Activated naive CD8-positive, alpha-beta T cell treated with anti-CD3 and anti-CD28 coated beads for 36 hours (primary cell): ENCODE data around the gene COL7A1. TPM values are rescaled to one million over a fixed set of nuclear protein-coding genes. Genes with fewer than 3 reads are reported as not detected.

Experiments
- DNase-seq: peaks from one replicate; pipeline ENCODE4 v3.0.0; 2021
- H3K27ac Mint-ChIP-seq: one replicate; pipeline ENCODE4 v1.8.0; 2022; ENCODE audit warnings: mild to moderate bottlenecking, moderate library complexity, mixed read lengths
- H3K27me3 Mint-ChIP-seq: one replicate; pipeline ENCODE4 v1.8.0; 2022; ENCODE audit warnings: mild to moderate bottlenecking, mixed read lengths
- H3K36me3 Mint-ChIP-seq: one replicate; pipeline ENCODE4 v1.8.0; 2021; ENCODE audit warnings: mild to moderate bottlenecking, mixed read lengths
- H3K4me1 Mint-ChIP-seq: one replicate; pipeline ENCODE4 v1.8.0; 2021; ENCODE audit warnings: mixed read lengths
- H3K4me3 Mint-ChIP-seq: one replicate; pipeline ENCODE4 v1.8.0; 2022; ENCODE audit warnings: mild to moderate bottlenecking, moderate library complexity, mixed read lengths
- H3K9me3 Mint-ChIP-seq: one replicate; pipeline ENCODE4 v1.8.0; 2022; ENCODE audit warnings: mixed read lengths
- total RNA-seq, 2 experiments: library from RNA; stranded (reverse); gene quantifications; one replicate each; pipeline ENCODE4 v1.2.3, GENCODE V29; 2021

The COL7A1 gene
- 1 to 10 TPM; 1.4 to 1.8 TPM for total RNA-seq

GRCh38 chr3:48595075-48595525 is at the start of gene COL7A1:
COL7A1 (minus strand) TSS chr3:48595329; CDS start chr3:48595159, 170 bp downstream.
- peaks cover 44% of the 10 kb centered on the region for H3K27me3 Mint-ChIP-seq
- peaks cover 3% of the 10 kb centered on the region for H3K4me1 Mint-ChIP-seq
- no peaks in the 10 kb centered on the region for H3K9me3 Mint-ChIP-seq
- H3K4me3 Mint-ChIP-seq: no peak within 1 kb of the TSS
- H3K36me3 Mint-ChIP-seq: no peaks in the 10 kb centered on the region
- peak; percentile 14 for DNase-seq
- H3K27ac Mint-ChIP-seq: peak within 1 kb of the TSS; percentile 51

- H3K4me1 Mint-ChIP-seq: peaks cover 3% of the 10 kb centered on the region
- no peak for DNase-seq
- no peak overlapping the region for H3K4me3 Mint-ChIP-seq
- H3K36me3 Mint-ChIP-seq: peaks cover 9% of the 10 kb centered on the region
- no peaks in the 10 kb centered on the region for H3K27me3 Mint-ChIP-seq
- no peaks in the 10 kb centered on the region for H3K9me3 Mint-ChIP-seq
- H3K27ac Mint-ChIP-seq: no peak overlapping the region
These were observed 47.5 kb upstream of the COL7A1 start for GRCh38 chr3:48642605-48643004.

GRCh38 chr3:48641396-48641795 is 46.3 kb upstream of the COL7A1 start:
- H3K9me3 Mint-ChIP-seq: no peaks in the 10 kb centered on the region
- peaks cover 8% of the 10 kb centered on the region for H3K36me3 Mint-ChIP-seq
- no peaks in the 10 kb centered on the region for H3K27me3 Mint-ChIP-seq
- H3K27ac Mint-ChIP-seq: no peak overlapping the region
- DNase-seq: no peak
- no peak overlapping the region for H3K4me3 Mint-ChIP-seq
- peaks cover 10% of the 10 kb centered on the region for H3K4me1 Mint-ChIP-seq

- Mint-ChIP-seq H3K9me3 (no peaks in the 10 kb centered on the region), H3K4me3 (no peak overlapping the region), H3K36me3 (peaks cover 8% of the 10 kb centered on the region), H3K27ac (no peak overlapping the region), H3K27me3 (no peaks in the 10 kb centered on the region), H3K4me1 (peaks cover 17% of the 10 kb centered on the region)
- no peak for DNase-seq
These were observed 44.9 kb upstream of the COL7A1 start for GRCh38 chr3:48639944-48640606.

GRCh38 chr3:48637305-48637704 is 42.2 kb upstream of the COL7A1 start:
- no peak overlapping the region for H3K4me3 Mint-ChIP-seq
- H3K27me3 Mint-ChIP-seq: no peaks in the 10 kb centered on the region
- H3K36me3 Mint-ChIP-seq: peaks cover 5% of the 10 kb centered on the region
- no peak for DNase-seq
- H3K27ac Mint-ChIP-seq: no peak overlapping the region
- no peaks in the 10 kb centered on the region for H3K9me3 Mint-ChIP-seq
- peaks cover 23% of the 10 kb centered on the region for H3K4me1 Mint-ChIP-seq

GRCh38 chr3:48636149-48636655 is 41.1 kb upstream of the COL7A1 start:
- no peak for DNase-seq
- H3K27ac Mint-ChIP-seq: no peak overlapping the region
- no peaks in the 10 kb centered on the region for H3K27me3 Mint-ChIP-seq
- H3K4me3 Mint-ChIP-seq: peak overlapping the region; percentile 86
- no peaks in the 10 kb centered on the region for H3K9me3 Mint-ChIP-seq
- H3K36me3 Mint-ChIP-seq: peaks cover 3% of the 10 kb centered on the region
- peaks cover 23% of the 10 kb centered on the region for H3K4me1 Mint-ChIP-seq

- H3K4me3 Mint-ChIP-seq: peak within 1 kb of the TSS; percentile 86
- H3K27ac Mint-ChIP-seq: peak within 1 kb of the TSS; percentile 86
- peaks cover 23% of the 10 kb centered on the region for H3K4me1 Mint-ChIP-seq
- peak; percentile 97 for DNase-seq
- H3K36me3 Mint-ChIP-seq: peaks cover 3% of the 10 kb centered on the region
- no peaks in the 10 kb centered on the region for H3K27me3 Mint-ChIP-seq
- no peaks in the 10 kb centered on the region for H3K9me3 Mint-ChIP-seq
These were observed 40.3 kb upstream of the COL7A1 start, which contains the start of gene SLC26A6 for GRCh38 chr3:48635222-48636021. SLC26A6 (minus strand) TSS chr3:48635461; CDS start chr3:48635393, 68 bp downstream.

GRCh38 chr3:48634661-48635221 is 39.6 kb upstream of the COL7A1 start:
- H3K27me3 Mint-ChIP-seq: no peaks in the 10 kb centered on the region
- no peaks in the 10 kb centered on the region for H3K9me3 Mint-ChIP-seq
- peaks cover 3% of the 10 kb centered on the region for H3K36me3 Mint-ChIP-seq
- peak overlapping the region; percentile 86 for H3K4me3 Mint-ChIP-seq
- no peak overlapping the region for H3K27ac Mint-ChIP-seq
- H3K4me1 Mint-ChIP-seq: peaks cover 23% of the 10 kb centered on the region
- peak; percentile 65 for DNase-seq

- no peaks in the 10 kb centered on the region for H3K27me3 Mint-ChIP-seq
These were observed 38.6 kb upstream of the COL7A1 start for GRCh38 chr3:48633743-48634142.

GRCh38 chr3:48633256-48633655 is 38.1 kb upstream of the COL7A1 start:
- H3K9me3 Mint-ChIP-seq: no peaks in the 10 kb centered on the region
- no peak overlapping the region for H3K27ac Mint-ChIP-seq
- no peak for DNase-seq
- no peaks in the 10 kb centered on the region for H3K36me3 Mint-ChIP-seq
- no peaks in the 10 kb centered on the region for H3K27me3 Mint-ChIP-seq
- H3K4me1 Mint-ChIP-seq: peaks cover 20% of the 10 kb centered on the region
- H3K4me3 Mint-ChIP-seq: no peak overlapping the region

More at GRCh38 chr3:48633743-48634142, 38.6 kb upstream of the COL7A1 start:
- no peaks in the 10 kb centered on the region for H3K9me3 Mint-ChIP-seq
- H3K4me1 Mint-ChIP-seq: peaks cover 20% of the 10 kb centered on the region
- no peak overlapping the region for H3K4me3 Mint-ChIP-seq
- H3K36me3 Mint-ChIP-seq: no peaks in the 10 kb centered on the region
- H3K27ac Mint-ChIP-seq: no peak overlapping the region
- DNase-seq: no peak

GRCh38 chr3:48631516-48632448 is 36.7 kb upstream of the COL7A1 start:
- peak overlapping the region; percentile 56 for H3K27ac Mint-ChIP-seq
- no peak overlapping the region for H3K4me3 Mint-ChIP-seq
- DNase-seq: no peak
- peaks cover 3% of the 10 kb centered on the region for H3K36me3 Mint-ChIP-seq
- no peaks in the 10 kb centered on the region for H3K27me3 Mint-ChIP-seq
- no peaks in the 10 kb centered on the region for H3K9me3 Mint-ChIP-seq
- peaks cover 15% of the 10 kb centered on the region for H3K4me1 Mint-ChIP-seq

GRCh38 chr3:48630833-48631232 is 35.7 kb upstream of the COL7A1 start:
- no peaks in the 10 kb centered on the region for H3K9me3 Mint-ChIP-seq
- DNase-seq: no peak
- H3K4me1 Mint-ChIP-seq: peaks cover 8% of the 10 kb centered on the region
- no peaks in the 10 kb centered on the region for H3K27me3 Mint-ChIP-seq
- no peak overlapping the region for H3K27ac Mint-ChIP-seq
- peaks cover 3% of the 10 kb centered on the region for H3K36me3 Mint-ChIP-seq
- no peak overlapping the region for H3K4me3 Mint-ChIP-seq

GRCh38 chr3:48630407-48630806 is 35.3 kb upstream of the COL7A1 start:
- no peak for DNase-seq
- Mint-ChIP-seq H3K27me3 (no peaks in the 10 kb centered on the region), H3K27ac (no peak overlapping the region), H3K9me3 (no peaks in the 10 kb centered on the region), H3K36me3 (peaks cover 3% of the 10 kb centered on the region), H3K4me3 (no peak overlapping the region), H3K4me1 (peaks cover 7% of the 10 kb centered on the region)

- Mint-ChIP-seq H3K27ac (no peak overlapping the region), H3K4me1 (peaks cover 7% of the 10 kb centered on the region), H3K4me3 (no peak overlapping the region), H3K27me3 (no peaks in the 10 kb centered on the region), H3K9me3 (no peaks in the 10 kb centered on the region), H3K36me3 (peaks cover 3% of the 10 kb centered on the region)
- no peak for DNase-seq
These were observed 34.8 kb upstream of the COL7A1 start for GRCh38 chr3:48629894-48630293.
